Dermis blood vessel endothelial cell (primary cell): ENCODE measurements around the gene CDC7. TPM values are rescaled to one million over a fixed set of nuclear protein-coding genes. Genes with fewer than 3 reads are reported as not detected.
"Not testable (repeated sequence)": the region's sequence is repeated elsewhere in the genome, so short reads cannot be mapped to it uniquely, and the experiment has no call there.

ENCODE experiments used
- DNase-seq: peaks from one replicate; pipeline ENCODE4 v3.0.0; 2010
- total RNA-seq: library from RNA; depleted of rRNA; stranded (reverse); fragments of >200 nt; gene quantifications from 2 replicates; pipeline ENCODE4 v1.2.3, GENCODE V29; 2014

The CDC7 gene
- total RNA-seq, 1 donor from 2014 or later = 2.6 TPM

GRCh38 chr1:91511386-91511785, 10.7 kb downstream of the CDC7 start:
- peak; percentile 73 for DNase-seq

- peak; percentile 50 for DNase-seq
These were observed 12.5 kb downstream of the CDC7 start for GRCh38 chr1:91513160-91513559.

GRCh38 chr1:91513706-91514105, 13.1 kb downstream of the CDC7 start:
- no peak for DNase-seq

GRCh38 chr1:91515994-91516393, 15.3 kb downstream of the CDC7 start:
- DNase-seq = no peak

- not testable (repeated sequence) for DNase-seq
These were observed 16.0 kb downstream of the CDC7 start for GRCh38 chr1:91516605-91517004.

- DNase-seq = not testable (repeated sequence)
These were observed 18.5 kb downstream of the CDC7 start for GRCh38 chr1:91519167-91519566.

- DNase-seq = no peak
These were observed 20.4 kb downstream of the CDC7 start for GRCh38 chr1:91520942-91521507.

- DNase-seq = no peak
These were observed 22.8 kb downstream of the CDC7 start for GRCh38 chr1:91523482-91523881.

- no peak for DNase-seq
These were observed 25.8 kb downstream of the CDC7 start for GRCh38 chr1:91526496-91526895.

- DNase-seq = no peak
These were observed 26.7 kb downstream of the CDC7 start for GRCh38 chr1:91527266-91527765.

- no peak for DNase-seq
These were observed 27.1 kb downstream of the CDC7 start for GRCh38 chr1:91527781-91528180.

GRCh38 chr1:91529856-91530255, 29.2 kb downstream of the CDC7 start:
- DNase-seq = peak; percentile 54

GRCh38 chr1:91533361-91534024, 32.8 kb downstream of the CDC7 start:
- DNase-seq = no peak

GRCh38 chr1:91535441-91535840, 34.8 kb downstream of the CDC7 start:
- DNase-seq = no peak

- DNase-seq = no peak
These were observed 36.8 kb downstream of the CDC7 start for GRCh38 chr1:91537281-91537986.

GRCh38 chr1:91537987-91538304, 37.3 kb downstream of the CDC7 start:
- DNase-seq = no peak

GRCh38 chr1:91540910-91541309, 40.3 kb downstream of the CDC7 start:
- DNase-seq = no peak

- no peak for DNase-seq
These were observed 41.4 kb downstream of the CDC7 start for GRCh38 chr1:91541918-91542533.

GRCh38 chr1:91545506-91546300, 45.1 kb downstream of the CDC7 start:
- no peak for DNase-seq

GRCh38 chr1:91546301-91546581, 45.6 kb downstream of the CDC7 start:
- no peak for DNase-seq

GRCh38 chr1:91546876-91547275, 46.2 kb downstream of the CDC7 start:
- no peak for DNase-seq

GRCh38 chr1:91548376-91549040, 47.9 kb downstream of the CDC7 start:
- DNase-seq = no peak
